PC-9 (cell line): ENCODE results near the gene UBE2D1. TPM values are rescaled to one million over a fixed set of nuclear protein-coding genes. Genes with fewer than 3 reads are reported as not detected.
A peak's percentile ranks its signal among the peaks of the same experiment; 100 is the strongest.

Source experiments
- BruUV-seq: library from RNA; stranded (reverse); fragments of 400-500 nt; replicated peaks from 2 replicates; lab custom pipeline; 2021; lab: Mats Ljungman, UMichigan
- CTCF ChIA-PET: fragments of 300-600 bp; sonication (Branson Sonifier 250); formaldehyde crosslinking; loops from one replicate; lab custom pipeline; 2022; ENCODE audit warnings: antibody characterized with exemption; lab: Charles Lee
- POLR2A ChIA-PET: fragments of 300-600 bp; sonication (Branson Sonifier 250); formaldehyde crosslinking; loops from one replicate; lab custom pipeline; 2022; ENCODE audit warnings: antibody characterized with exemption; ENCODE audit not compliant: unreplicated experiment; lab: Charles Lee
- DNase-seq, 2 experiments: peaks; one replicate each; pipeline versions ENCODE4 v3.0.0 to v3.0.0-alpha.2; 2015 to 2022; ENCODE audit warnings: mixed read lengths in 1 of 2
- H2AFZ ChIP-seq: fragments of 200-600 bp; sonication (generic); 2 replicates; pipeline ENCODE4 v1.8.1; 2017; ENCODE audit warnings: antibody characterized with exemption
- H3F3A ChIP-seq: fragments of 200-600 bp; sonication (generic); 2 replicates; pipeline ENCODE4 v1.8.1; 2017; ENCODE audit warnings: antibody characterized with exemption, mild to moderate bottlenecking, low read depth; ENCODE audit not compliant: insufficient read depth
- H3K27ac ChIP-seq: fragments of 200-600 bp; sonication (generic); 2 replicates; pipeline ENCODE4 v1.6.1; 2016; ENCODE audit warnings: mixed run types
- H3K27me3 ChIP-seq: fragments of 200-600 bp; sonication (generic); 2 replicates; pipeline ENCODE4 v1.6.1; 2016; ENCODE audit warnings: low read depth, mixed run types; ENCODE audit not compliant: insufficient read depth
- H3K36me3 ChIP-seq: fragments of 200-600 bp; sonication (generic); 2 replicates; pipeline ENCODE4 v1.6.1; 2016; ENCODE audit warnings: low read depth, mixed run types
- H3K4me1 ChIP-seq: fragments of 200-600 bp; sonication (generic); replicated peaks from 2 replicates; pipeline ENCODE4 v1.6.1; 2016; ENCODE audit warnings: mixed run types; ENCODE audit not compliant: insufficient read depth
- H3K4me2 ChIP-seq: fragments of 200-600 bp; sonication (generic); 2 replicates; pipeline ENCODE4 v1.6.1; 2017; ENCODE audit warnings: mixed run types
- H3K4me3 ChIP-seq: fragments of 200-600 bp; sonication (generic); 2 replicates; pipeline ENCODE4 v1.6.1; 2016; ENCODE audit warnings: mixed run types
- H3K79me2 ChIP-seq: fragments of 200-600 bp; sonication (generic); 2 replicates; pipeline ENCODE4 v1.6.1; 2017; ENCODE audit warnings: low read depth, mixed run types
- H3K9me2 ChIP-seq: fragments of 200-600 bp; sonication (generic); 2 replicates; pipeline ENCODE4 v1.8.1; 2017; ENCODE audit warnings: mild to moderate bottlenecking; ENCODE audit not compliant: insufficient read depth
- H3K9me3 ChIP-seq: fragments of 200-600 bp; sonication (generic); 2 replicates; pipeline ENCODE4 v1.8.1; 2016; ENCODE audit warnings: low read depth; ENCODE audit not compliant: insufficient read depth
- H4K20me1 ChIP-seq: fragments of 200-600 bp; sonication (generic); 2 replicates; pipeline ENCODE4 v1.8.1; 2017; ENCODE audit not compliant: insufficient read depth
- CTCF ChIP-seq: fragments of 200-600 bp; sonication (generic); conservative IDR thresholded peaks from 2 replicates; pipeline ENCODE4 v1.6.1; 2017; ENCODE audit warnings: mixed run types, antibody characterized with exemption, mild to moderate bottlenecking, moderate library complexity
- EZH2 ChIP-seq: fragments of 200-600 bp; sonication (generic); IDR thresholded peaks from 2 replicates; pipeline ENCODE4 v1.8.0; 2017; ENCODE audit warnings: antibody characterized with exemption, low read depth
- intact Hi-C: fragments of 100-400 bp; cut with micrococcal nuclease; formaldehyde crosslinking; loops from one replicate; pipeline ENCODE4 v1.10.0; 2022; ENCODE audit not compliant: unreplicated experiment
- total RNA-seq: library from RNA; stranded (reverse); gene quantifications from 2 replicates; pipeline ENCODE4 v1.2.3, GENCODE V29; 2021

UBE2D1 gene
- total RNA-seq, 1 experiment from 2014 or later: 24.0 TPM

- intact Hi-C loops: no loop called here
- Histone ChIP-seq H3K9me3 (no peaks in the 10 kb centered on the region), H3K27ac (no peak overlapping the region), H3K4me1 (peaks cover 13% of the 10 kb centered on the region), H2AFZ (no peak overlapping the region), H3F3A (peaks cover 14% of the 10 kb centered on the region), H3K36me3 (no peaks in the 10 kb centered on the region), H3K79me2 (peaks cover 15% of the 10 kb centered on the region), H3K4me2 (no peak overlapping the region), H3K27me3 (no peaks in the 10 kb centered on the region), H3K9me2 (0 out of 2 replicates have a peak, but pooled peaks cover 3% of the 10 kb centered on the region), H4K20me1 (peaks cover 2% of the 10 kb centered on the region; the same call in 1 of the 2 replicates), H3K4me3 (no peak overlapping the region)
- no peak for TF ChIP-seq CTCF
- TF ChIP-seq EZH2: no peak
- no TSS peak for BruUV-seq
- ChIA-PET CTCF (no interaction called here), POLR2A (no interaction called here)
- DNase-seq: no peak
These were observed 3.2 kb upstream of the UBE2D1 start for GRCh38 chr10:58331646-58332045.

- Histone ChIP-seq H3K4me1 (peaks cover 23% of the 10 kb centered on the region), H3K79me2 (peaks cover 53% of the 10 kb centered on the region), H3K4me2 (peak overlapping the region; percentile 88), H3K36me3 (peaks cover 13% of the 10 kb centered on the region; the same call in 1 of the 2 replicates), H3F3A (peaks cover 16% of the 10 kb centered on the region), H3K27me3 (no peaks in the 10 kb centered on the region), H3K27ac (peak overlapping the region; percentile 60), H3K4me3 (peak overlapping the region; percentile 66), H4K20me1 (peaks cover 30% of the 10 kb centered on the region), H3K9me3 (no peaks in the 10 kb centered on the region), H2AFZ (peak overlapping the region; percentile 89), H3K9me2 (0 out of 2 replicates have a peak, but pooled peaks cover 3% of the 10 kb centered on the region)
- intact Hi-C loops: loop anchor here (1.0 kb wide), 3 partner anchors 50 to 100 kb away; partner anchors contain the start of gene TFAM
- POLR2A ChIA-PET: interaction anchor here (0.6 to 0.7 kb wide), 4 partner anchors 13 to 1340 kb away, joined by 3 to 6 read pairs (median 3); no protein-coding TSS in a partner anchor
- CTCF ChIA-PET: interaction anchor here (0.5 to 0.6 kb wide), 2 partner anchors 9 to 24 kb away, joined by 6 to 8 read pairs; no protein-coding TSS in a partner anchor
- TSS peak; percentile 54 for BruUV-seq
- no peak for TF ChIP-seq CTCF
- no peak for TF ChIP-seq EZH2
- DNase-seq: peak; percentile 56 to 96
These were observed 650 bp downstream of the UBE2D1 start for GRCh38 chr10:58335306-58336005.

GRCh38 chr10:58336242-58336641 is 1.4 kb downstream of the UBE2D1 start:
- no TSS peak for BruUV-seq
- peak overlapping the region; percentile 66 for H3K4me3 ChIP-seq
- H3K9me2 ChIP-seq: 0 out of 2 replicates have a peak, but pooled peaks cover 3% of the 10 kb centered on the region
- peaks cover 38% of the 10 kb centered on the region for H4K20me1 ChIP-seq
- TF ChIP-seq EZH2 (no peak), CTCF (no peak)
- H3K27me3 ChIP-seq: no peaks in the 10 kb centered on the region
- H3K79me2 ChIP-seq: peaks cover 61% of the 10 kb centered on the region
- DNase-seq: no peak
- peak overlapping the region; percentile 60 for H3K27ac ChIP-seq
- peak overlapping the region; percentile 89; the same call in 1 of the 2 replicates for H2AFZ ChIP-seq
- ChIA-PET CTCF (interaction anchor here (0.9 kb wide), 1 partner anchor 51 kb away, joined by 5 read pairs; no protein-coding TSS in a partner anchor), POLR2A (interaction anchor here (0.7 kb wide), 1 partner anchor 14 kb away, joined by 3 read pairs; no protein-coding TSS in a partner anchor)
- peak overlapping the region; percentile 88 for H3K4me2 ChIP-seq
- intact Hi-C loops: no loop called here
- H3F3A ChIP-seq: peaks cover 16% of the 10 kb centered on the region
- peaks cover 23% of the 10 kb centered on the region for H3K4me1 ChIP-seq
- H3K9me3 ChIP-seq: no peaks in the 10 kb centered on the region
- H3K36me3 ChIP-seq: peaks cover 13% of the 10 kb centered on the region; the same call in 1 of the 2 replicates
